B cell (primary cell): ENCODE results near the gene C5. TPM values are rescaled to one million over a fixed set of nuclear protein-coding genes. Genes with fewer than 3 reads are reported as not detected.

ENCODE experiments used
- ATAC-seq: fragments of 200-7000 bp; cut with Tn5 transposase; one replicate; pipeline ENCODE4 v1.10.0; 2021; ENCODE audit warnings: low read depth, mild to moderate bottlenecking, moderate number of reproducible peaks, moderate library complexity
- CTCF ChIA-PET: fragments of 350-600 bp; sonication (Branson Sonifier 250); formaldehyde crosslinking; loops from one replicate; lab custom pipeline; 2021; ENCODE audit warnings: antibody characterized with exemption, inconsistent platforms; lab: Charles Lee
- POLR2A ChIA-PET: fragments of 350-600 bp; sonication (Branson Sonifier 250); formaldehyde crosslinking; loops from one replicate; lab custom pipeline; 2021; ENCODE audit warnings: antibody characterized with exemption; lab: Charles Lee
- DNase-seq: peaks from one replicate; pipeline ENCODE4 v3.0.0; 2013
- H2AFZ ChIP-seq: 2 replicates; pipeline ENCODE4 v1.6.1; 2012; ENCODE audit warnings: mild to moderate bottlenecking, low read depth, low read length; ENCODE audit not compliant: insufficient read depth, poor library complexity, severe bottlenecking
- H3K27ac ChIP-seq, 2 donors: 1 replicate in 1 of 2; 2 replicates in 1 of 2; pipeline ENCODE4 v1.5.1; 2012 to 2013; ENCODE audit warnings: low read length in 2 of 2, mild to moderate bottlenecking in 2 of 2, moderate library complexity in 1 of 2
- H3K27me3 ChIP-seq, 4 experiments: fragments of 200-600 bp in 1 of 4; sonication (generic) in 1 of 4; replicated peaks in 1 of 4; 1 replicate in 2 of 4; 2 replicates in 2 of 4; pipeline versions ENCODE4 v1.6.1 to v1.7.0; 2013 to 2016; ENCODE audit warnings: low read length in 3 of 4, mild to moderate bottlenecking in 2 of 4, mixed read lengths in 1 of 4, moderate library complexity in 1 of 4; ENCODE audit not compliant: insufficient read depth in 4 of 4, control insufficient read depth in 3 of 4; ENCODE audit errors: control extremely low read depth in 1 of 4
- H3K36me3 ChIP-seq, 2 experiments: replicated peaks in 1 of 2; 1 replicate in 1 of 2; 2 replicates in 1 of 2; pipeline versions ENCODE4 v1.6.1 to v1.7.1; 2013; ENCODE audit warnings: low read length in 1 of 2; ENCODE audit not compliant: insufficient read depth in 2 of 2, control insufficient read depth in 1 of 2; ENCODE audit errors: control extremely low read depth in 1 of 2, extremely low read depth in 1 of 2
- H3K4me1 ChIP-seq, 2 donors: fragments of 200-600 bp in 1 of 2; sonication (generic) in 1 of 2; 1 replicate in 1 of 2; 2 replicates in 1 of 2; pipeline versions ENCODE4 v1.5.1 to v1.6.1; 2013 to 2017; ENCODE audit warnings: low read length in 2 of 2; ENCODE audit not compliant: control insufficient read depth in 2 of 2, insufficient read depth in 2 of 2
- H3K4me2 ChIP-seq: replicated peaks from 2 replicates; pipeline ENCODE3; 2012; ENCODE audit warnings: mild to moderate bottlenecking, low read depth, low read length; ENCODE audit not compliant: poor library complexity, severe bottlenecking
- H3K4me3 ChIP-seq, 5 experiments: fragments of 200-600 bp in 1 of 5; sonication (generic) in 1 of 5; 1 replicate in 3 of 5; 2 replicates in 2 of 5; pipeline versions ENCODE4 v1.5.1 to v1.7.0; 2011 to 2016; ENCODE audit warnings: low read length in 4 of 5, mild to moderate bottlenecking in 4 of 5, low read depth in 2 of 5, control low read depth in 1 of 5, moderate library complexity in 1 of 5; ENCODE audit not compliant: insufficient read depth in 1 of 5; ENCODE audit errors: control extremely low read depth in 1 of 5, extremely low read depth in 1 of 5
- H3K79me2 ChIP-seq: fragments of 200-600 bp; sonication (generic); one replicate; pipeline ENCODE4 v1.6.0; 2016; ENCODE audit warnings: low read length; ENCODE audit not compliant: control insufficient read depth, insufficient read depth
- H3K9ac ChIP-seq: fragments of 200-600 bp; sonication (generic); 2 replicates; pipeline ENCODE4 v1.6.1; 2017; ENCODE audit warnings: mild to moderate bottlenecking, low read length, moderate library complexity
- H3K9me3 ChIP-seq, 3 donors: one replicate each; pipeline versions ENCODE4 v1.6.1 to v1.7.1; 2013; ENCODE audit warnings: low read length in 2 of 3; ENCODE audit not compliant: control insufficient read depth in 2 of 3, insufficient read depth in 1 of 3; ENCODE audit errors: control extremely low read depth in 1 of 3
- H4K20me1 ChIP-seq: 2 replicates; pipeline ENCODE4 v1.6.0; 2012; ENCODE audit warnings: mild to moderate bottlenecking, low read length; ENCODE audit not compliant: insufficient read depth, control insufficient read depth, poor library complexity, severe bottlenecking
- H3K27ac Mint-ChIP-seq: one replicate; pipeline ENCODE4 v1.8.0; 2021; ENCODE audit warnings: mixed read lengths
- H3K27me3 Mint-ChIP-seq: one replicate; pipeline ENCODE4 v1.8.0; 2021; ENCODE audit warnings: mixed read lengths
- H3K4me1 Mint-ChIP-seq: one replicate; pipeline ENCODE4 v1.8.0; 2021; ENCODE audit warnings: mixed read lengths
- H3K4me3 Mint-ChIP-seq: one replicate; pipeline ENCODE4 v1.8.0; 2021; ENCODE audit warnings: mixed read lengths
- H3K9me3 Mint-ChIP-seq: one replicate; pipeline ENCODE4 v1.8.0; 2022; ENCODE audit warnings: mixed read lengths; ENCODE audit not compliant: insufficient read depth
- CTCF ChIP-seq: fragments of 200-600 bp; IDR thresholded peaks from one replicate; pipeline ENCODE4 v1.8.0; 2022; ENCODE audit warnings: antibody characterized with exemption, mild to moderate bottlenecking
- EZH2 ChIP-seq: IDR thresholded peaks from 2 replicates; pipeline ENCODE4 v1.6.1; 2012; ENCODE audit warnings: borderline replicate concordance, low read depth, mild to moderate bottlenecking, moderate library complexity, low read length; ENCODE audit not compliant: insufficient read depth, poor library complexity, severe bottlenecking
- WGBS: methylation state at CpG from one replicate; pipeline ENCODE4 v1.1.5; 2013; ENCODE audit warnings: missing lambda C conversion rate; ENCODE audit not compliant: insufficient coverage; 5-methylcytosine and 5-hydroxymethylcytosine counted together
- intact Hi-C: fragments of 100-400 bp; cut with micrococcal nuclease; formaldehyde crosslinking; loops from one replicate; pipeline ENCODE4 v1.10.0; 2022
- polyA plus RNA-seq: library from polyadenylated mRNA; depleted of rRNA; stranded (reverse); fragments of >200 nt; gene quantifications from 2 replicates; pipeline ENCODE4 v1.2.3, GENCODE V29; 2012
- total RNA-seq, 2 donors: library from RNA; stranded (reverse); fragments of 120-200 nt in 1 of 2; gene quantifications; 1 replicate in 1 of 2; 2 replicates in 1 of 2; pipeline versions ENCODE4 v1.2.3 to v1.2.4, GENCODE V29; 2013 to 2022

C5 gene
- total and polyA plus RNA-seq, 2 donors (not counting 1 experiment from before 2014, with no cell fraction given), result 2.7 to 10.4 TPM

DNA sequence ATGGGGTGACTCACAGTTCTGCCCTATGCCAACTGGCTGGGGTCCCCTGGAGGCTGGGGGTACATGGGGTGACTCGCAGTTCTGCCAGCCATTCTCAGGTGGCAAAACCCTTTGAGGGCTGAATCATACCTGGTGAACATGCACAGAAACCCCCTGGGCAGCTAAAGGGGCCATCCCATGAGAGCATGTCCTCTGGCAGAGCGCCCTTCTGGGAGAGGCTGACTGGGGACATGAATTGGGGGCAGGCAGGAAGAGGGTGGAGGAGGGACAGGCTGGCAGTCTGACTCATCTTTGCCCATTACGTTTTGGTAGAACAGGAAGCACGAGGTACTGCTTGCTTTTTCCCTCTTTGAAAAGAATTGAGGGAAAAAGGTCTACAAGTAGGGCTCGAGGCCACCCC lies 140.2 kb downstream of the C5 start:
- Mint-ChIP-seq H3K4me1 (peaks cover 24% of the 10 kb centered on the region), H3K9me3 (no peaks in the 10 kb centered on the region), H3K27ac (no peak overlapping the region), H3K4me3 (no peak overlapping the region), H3K27me3 (no peaks in the 10 kb centered on the region)
- Histone ChIP-seq H4K20me1 (no peaks in the 10 kb centered on the region), H3K4me2 (no peak overlapping the region), H3K9me3 (peaks cover 0 to 4% (median 0%) of the 10 kb centered on the region in 3 donors), H2AFZ (no peak overlapping the region), H3K4me1 (peaks cover 18 to 21% of the 10 kb centered on the region in 2 donors), H3K9ac (no peak overlapping the region), H3K4me3 (no peak overlapping the region), H3K27ac (no peak overlapping the region), H3K27me3 (no peaks in the 10 kb centered on the region), H3K79me2 (peaks cover 6% of the 10 kb centered on the region), H3K36me3 (peaks cover 1 to 25% of the 10 kb centered on the region in 2 experiments)
- intact Hi-C loops, result no loop called here
- 69% methylated on average over 5 of the region's 5 CpGs for WGBS
- TF ChIP-seq EZH2 (no peak), CTCF (no peak)
- ChIA-PET POLR2A (no interaction called here), CTCF (interaction anchor here (0.8 kb wide), 1 partner anchor 13 kb away, joined by 3 read pairs; no protein-coding TSS in a partner anchor)
- peak; percentile 34 for ATAC-seq
- no peak for DNase-seq

DNA sequence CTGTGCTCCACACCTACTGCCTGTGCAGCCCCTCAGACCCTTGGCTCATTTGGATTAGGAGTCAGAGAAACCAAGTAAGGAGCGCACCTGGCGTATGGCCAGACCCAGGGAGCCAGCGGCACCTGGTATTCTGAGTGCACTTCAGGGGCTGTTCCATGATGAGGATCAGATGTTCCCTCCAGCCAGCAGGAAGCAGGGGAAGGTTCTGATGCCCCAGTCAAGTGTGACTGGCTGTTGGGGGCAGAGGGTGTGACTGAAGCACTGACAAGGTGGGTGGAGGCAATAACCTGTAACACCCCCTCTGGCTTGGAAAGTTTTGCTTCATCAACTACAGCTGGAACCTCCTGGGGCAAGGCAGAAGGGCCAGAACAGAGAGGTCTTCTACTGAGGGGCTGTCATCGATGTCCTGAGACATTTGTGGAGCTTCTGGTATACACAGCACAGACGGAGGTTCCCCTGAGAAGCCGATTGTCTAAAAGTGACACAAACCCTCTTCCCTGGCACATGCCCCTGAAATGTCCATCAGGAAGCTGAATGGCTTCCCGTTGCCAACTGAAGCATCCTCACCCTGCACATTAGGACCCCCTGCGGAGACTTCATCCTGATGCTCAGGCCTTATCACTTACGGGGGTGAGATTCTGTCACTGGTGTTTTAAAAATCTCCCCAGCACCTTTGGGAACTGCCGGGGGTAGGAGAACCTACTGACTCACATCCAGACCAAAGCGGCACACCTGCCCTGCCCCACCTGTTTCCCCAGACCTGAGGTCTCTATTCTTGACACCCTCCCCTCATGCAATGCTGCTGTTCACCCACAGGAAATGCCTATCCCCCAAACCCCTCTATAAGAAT lies 144.5 kb downstream of the C5 start:
- peak; percentile 50 for DNase-seq
- no peak for TF ChIP-seq CTCF
- no peak for TF ChIP-seq EZH2
- ChIA-PET CTCF (interaction anchor here (0.7 kb wide), 1 partner anchor 22 kb away, joined by 4 read pairs; no protein-coding TSS in a partner anchor), POLR2A (no interaction called here)
- peak overlapping the region; percentile 76 to 77 for H3K27ac ChIP-seq
- peaks cover 0 to 9% (median 0%) of the 10 kb centered on the region in 3 donors for H3K9me3 ChIP-seq
- no peaks in the 10 kb centered on the region for H4K20me1 ChIP-seq
- H3K4me3 ChIP-seq, result no peak overlapping the region
- Mint-ChIP-seq H3K4me1 (peaks cover 58% of the 10 kb centered on the region), H3K4me3 (peak overlapping the region; percentile 34), H3K27ac (peak overlapping the region; percentile 68), H3K9me3 (no peaks in the 10 kb centered on the region), H3K27me3 (no peaks in the 10 kb centered on the region)
- WGBS, result 71% methylated on average over 7 of the region's 11 CpGs
- peaks cover 53 to 57% of the 10 kb centered on the region in 2 donors for H3K4me1 ChIP-seq
- no peaks in the 10 kb centered on the region for H3K27me3 ChIP-seq
- ATAC-seq, result no peak
- intact Hi-C loops, result no loop called here
- H2AFZ ChIP-seq, result no peak overlapping the region
- H3K4me2 ChIP-seq, result peak overlapping the region; percentile 53
- H3K9ac ChIP-seq, result no peak overlapping the region
- peaks cover 1 to 11% of the 10 kb centered on the region in 2 experiments for H3K36me3 ChIP-seq
- H3K79me2 ChIP-seq, result no peaks in the 10 kb centered on the region
